DMS53 (cell line): ENCODE measurements around the gene TNFRSF6B.
A peak's percentile ranks its signal among the peaks of the same experiment; 100 is the strongest.

Experiments
- DNase-seq: peaks from one replicate; lab custom pipeline; 2025; lab: John Stamatoyannopoulos, UW

TNFRSF6B gene

DNA sequence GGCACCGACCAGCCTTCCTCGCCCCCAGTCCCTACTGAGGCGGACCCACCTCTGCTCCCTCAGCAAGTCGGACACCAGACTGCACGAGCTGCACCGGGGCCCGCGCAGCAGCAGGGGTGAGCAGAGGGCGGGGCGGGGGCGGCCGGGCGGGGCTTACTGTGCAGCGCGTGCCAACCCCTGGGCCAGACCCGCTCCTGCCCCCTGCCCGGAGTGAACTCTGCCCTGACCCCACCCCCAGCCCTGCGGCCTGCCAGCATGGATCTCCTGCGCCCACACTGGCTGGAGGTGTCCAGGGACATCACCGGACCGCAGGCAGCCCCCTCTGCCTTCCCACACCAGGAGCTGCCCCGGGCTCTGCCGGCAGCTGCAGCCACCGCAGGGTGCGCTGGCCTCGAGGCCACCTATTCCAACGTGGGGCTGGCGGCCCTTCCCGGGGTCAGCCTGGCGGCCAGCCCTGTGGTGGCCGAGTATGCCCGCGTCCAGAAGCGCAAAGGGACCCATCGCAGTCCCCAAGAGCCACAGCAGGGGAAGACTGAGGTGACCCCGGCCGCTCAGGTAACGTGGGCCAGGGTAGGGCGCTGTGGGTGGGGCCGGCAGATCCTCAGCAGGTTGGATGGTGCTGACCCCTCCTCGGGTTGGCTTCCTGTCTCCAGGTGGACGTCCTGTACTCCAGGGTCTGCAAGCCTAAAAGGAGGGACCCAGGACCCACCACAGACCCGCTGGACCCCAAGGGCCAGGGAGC, 41.7 kb downstream of the TNFRSF6B start:
- DNase-seq: peak; percentile 72

GRCh38 chr20:63738687-63739129, 42.3 kb downstream of the TNFRSF6B start:
- peak; percentile 88 for DNase-seq

DNA sequence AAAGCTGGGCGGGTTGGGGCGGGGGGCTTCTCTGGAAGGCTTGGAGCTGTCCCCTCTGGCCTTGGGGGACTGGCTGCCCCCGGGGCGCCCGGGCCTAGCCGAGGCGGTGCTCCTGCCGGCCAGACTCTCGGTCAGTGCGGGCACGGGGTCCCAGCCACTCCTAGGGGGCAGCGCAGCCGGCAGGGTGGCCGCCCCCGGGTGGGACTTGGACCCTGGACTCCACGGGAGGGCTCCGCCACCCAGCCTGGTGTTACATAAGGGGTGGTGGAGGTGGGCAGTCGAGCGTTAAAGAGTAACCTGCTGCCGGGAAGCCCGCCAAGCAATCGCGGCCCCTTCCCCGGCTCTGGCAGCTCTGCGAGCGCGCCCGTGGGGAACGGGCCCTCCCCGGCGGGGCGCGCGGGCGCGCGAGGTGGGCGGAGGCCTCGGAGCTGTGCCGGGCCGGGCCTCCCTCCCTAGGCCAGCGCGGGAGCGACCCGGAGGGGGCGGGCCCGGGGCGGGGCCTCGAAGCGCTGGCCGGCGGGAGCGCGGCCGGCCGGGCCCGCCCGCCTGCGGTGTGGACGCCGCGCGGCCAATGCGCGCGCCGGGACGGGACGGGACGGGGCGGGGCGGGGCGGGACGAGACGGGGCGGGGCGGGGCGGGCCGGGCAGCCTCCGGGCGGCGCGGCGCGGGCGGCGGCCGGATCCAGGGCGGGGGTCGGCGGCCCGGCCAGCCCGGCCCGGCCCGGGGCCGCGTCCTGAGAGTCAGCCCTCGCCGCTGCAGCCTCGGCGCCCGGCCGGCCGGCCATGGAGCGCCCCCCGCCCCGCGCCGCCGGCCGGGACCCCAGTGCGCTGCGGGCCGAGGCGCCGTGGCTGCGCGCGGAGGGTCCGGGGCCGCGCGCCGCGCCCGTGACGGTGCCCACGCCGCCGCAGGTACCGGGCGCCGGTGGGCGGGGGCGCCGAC, 42.9 kb downstream of the TNFRSF6B start, which contains the start of gene SLC2A4RG:
TSS of gene SLC2A4RG (plus strand) at position 647 of the 940 bp plus-strand sequence. CDS start at position 784, 137 bp downstream.
- peak; percentile 94 for DNase-seq

DNA sequence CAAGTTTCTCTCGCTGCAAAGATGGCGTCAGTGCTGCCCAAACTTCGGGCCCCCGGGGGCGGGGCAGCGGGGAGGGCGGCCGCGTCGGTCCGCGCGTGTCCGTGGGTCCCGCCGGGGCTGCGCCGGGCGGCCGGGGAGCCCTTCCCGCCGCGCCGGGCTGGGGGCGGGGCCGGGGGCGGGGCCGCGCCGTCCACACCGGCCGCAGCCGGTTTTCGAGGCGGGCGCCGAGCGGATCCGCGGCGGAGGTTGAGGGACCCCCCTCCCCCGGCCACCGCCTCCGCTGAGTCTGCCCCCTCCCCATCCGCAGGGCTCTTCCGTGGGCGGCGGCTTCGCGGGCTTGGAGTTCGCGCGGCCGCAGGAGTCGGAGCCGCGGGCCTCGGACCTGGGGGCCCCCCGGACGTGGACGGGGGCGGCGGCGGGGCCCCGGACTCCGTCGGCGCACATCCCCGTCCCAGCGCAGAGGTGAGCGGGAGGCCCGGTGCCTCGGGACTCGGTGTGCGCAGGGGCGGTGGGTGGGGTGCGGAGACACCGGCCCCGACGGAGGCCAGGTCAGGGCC, 43.7 kb downstream of the TNFRSF6B start:
- DNase-seq: peak; percentile 78

GRCh38 chr20:63740627-63741353, 44.3 kb downstream of the TNFRSF6B start:
- peak; percentile 90 for DNase-seq

DNA sequence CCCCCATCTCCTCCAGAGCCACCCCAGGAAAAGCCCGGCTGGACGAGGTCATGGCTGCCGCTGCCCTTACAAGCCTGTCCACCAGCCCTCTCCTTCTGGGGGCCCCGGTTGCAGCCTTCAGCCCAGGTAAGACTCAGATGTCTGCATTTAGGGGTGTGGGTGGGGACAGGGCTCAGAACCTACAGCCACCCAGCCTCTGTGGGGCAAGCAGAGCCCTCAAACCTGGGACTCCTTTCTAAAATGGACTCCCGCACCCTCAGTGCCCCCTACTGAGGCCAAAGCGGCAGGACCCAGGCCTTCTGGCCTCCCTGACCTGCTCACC, 44.9 kb downstream of the TNFRSF6B start:
- no peak for DNase-seq

GRCh38 chr20:63741676-63742380, 45.4 kb downstream of the TNFRSF6B start:
- DNase-seq: no peak

DNA sequence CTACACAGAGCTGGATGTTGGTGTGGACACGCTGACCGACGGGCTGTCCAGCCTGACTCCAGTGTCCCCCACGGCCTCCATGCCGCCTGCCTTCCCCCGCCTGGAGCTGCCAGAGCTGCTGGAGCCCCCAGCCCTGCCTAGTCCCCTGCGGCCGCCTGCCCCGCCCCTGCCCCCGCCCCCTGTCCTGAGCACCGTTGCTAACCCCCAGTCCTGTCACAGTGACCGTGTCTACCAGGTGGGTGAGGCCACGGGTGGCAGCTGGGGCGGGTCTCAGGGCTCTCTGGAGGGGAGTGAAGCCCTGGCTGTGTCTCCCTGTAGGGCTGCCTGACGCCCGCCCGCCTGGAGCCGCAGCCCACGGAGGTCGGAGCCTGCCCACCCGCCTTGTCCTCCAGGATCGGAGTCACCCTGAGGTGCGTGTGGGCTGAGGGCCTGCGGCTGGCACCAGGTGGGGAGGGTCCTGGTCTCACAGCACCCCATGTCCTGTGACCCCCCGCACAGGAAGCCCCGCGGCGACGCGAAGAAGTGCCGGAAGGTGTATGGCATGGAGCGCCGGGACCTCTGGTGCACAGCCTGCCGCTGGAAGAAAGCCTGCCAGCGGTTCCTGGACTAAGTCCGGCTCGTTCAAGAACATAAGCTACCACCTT, 46.1 kb downstream of the TNFRSF6B start:
- DNase-seq: no peak

- no peak for DNase-seq
Observed at GRCh38 chr20:63743210-63743970, 46.9 kb downstream of the TNFRSF6B start.

DNA sequence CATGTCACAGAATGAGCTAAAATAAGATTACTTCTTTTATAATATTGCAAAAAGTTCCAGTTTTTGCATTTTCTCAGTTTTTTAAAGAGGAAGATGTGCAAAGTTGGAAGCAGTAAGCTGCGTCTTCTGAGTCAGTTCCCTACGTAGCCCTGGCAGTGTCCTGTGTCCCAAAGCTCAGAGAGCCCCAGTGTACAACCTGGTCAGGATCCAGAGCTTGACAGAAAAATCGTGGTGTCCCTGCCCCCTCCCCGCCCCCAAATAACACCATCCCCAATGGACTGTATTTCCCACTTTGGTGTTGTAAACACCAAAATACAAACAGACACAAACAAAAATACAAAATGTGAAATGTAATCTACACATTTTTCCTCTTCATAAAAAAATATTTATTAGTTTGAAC, 47.7 kb downstream of the TNFRSF6B start:
- DNase-seq: no peak

GRCh38 chr20:63744574-63745423, 48.3 kb downstream of the TNFRSF6B start:
- DNase-seq: no peak

DNA sequence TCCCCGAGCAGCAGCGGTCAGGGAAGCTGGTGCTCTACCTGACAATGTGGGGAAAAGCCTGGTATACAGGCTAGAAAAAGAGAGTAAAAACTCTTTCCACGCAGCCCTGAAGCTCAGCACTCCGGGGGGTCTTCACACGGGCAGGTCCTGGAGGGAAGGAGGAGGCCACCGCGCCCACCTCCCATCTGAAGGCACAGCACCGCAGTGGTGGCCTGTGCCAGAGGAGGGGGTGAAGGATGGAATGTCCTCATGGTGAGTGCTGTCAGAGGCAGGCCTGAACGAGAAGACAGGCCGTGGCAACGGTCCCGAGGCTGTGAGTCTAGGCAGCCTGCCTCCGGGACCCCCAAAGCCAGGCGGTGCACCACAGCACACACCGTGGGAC, 49.0 kb downstream of the TNFRSF6B start:
- DNase-seq: no peak

DNA sequence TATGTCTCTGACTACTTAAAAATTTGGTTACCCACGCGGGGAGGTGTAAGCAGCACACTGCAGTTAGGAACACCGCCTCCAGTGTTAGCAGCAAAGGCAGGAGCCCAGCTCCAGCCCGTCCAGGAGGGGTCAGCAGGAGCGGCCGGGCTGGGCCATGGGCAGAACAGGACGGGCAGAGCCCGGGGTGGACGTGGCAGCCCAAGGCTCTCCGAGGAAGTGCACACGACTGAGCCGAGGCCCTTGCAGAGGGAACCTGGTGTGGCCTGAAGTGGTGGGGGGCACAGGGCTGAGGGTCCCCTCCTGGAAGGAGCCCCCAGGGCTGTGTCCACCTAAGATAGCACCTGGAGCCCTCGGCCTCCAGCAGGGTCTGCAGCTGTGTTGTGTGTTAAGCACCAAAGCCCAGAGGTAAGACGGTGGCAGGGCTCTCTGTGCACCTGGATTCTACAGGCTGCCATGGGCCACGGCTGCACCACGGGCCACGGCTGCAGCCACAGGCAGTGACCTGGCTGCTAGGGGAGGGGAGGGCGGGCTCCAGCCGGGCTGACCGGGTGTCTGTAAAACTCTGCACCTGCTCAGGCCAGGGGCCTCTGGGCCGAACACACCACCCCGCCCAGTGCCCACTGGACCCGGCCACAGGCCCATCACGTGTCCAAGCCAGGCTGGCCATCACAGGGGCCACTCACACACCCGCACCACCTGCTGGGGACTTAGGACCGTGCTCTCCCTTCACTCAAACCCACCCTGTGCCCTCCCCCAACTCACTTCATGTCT, 49.7 kb downstream of the TNFRSF6B start:
- DNase-seq: no peak

- DNase-seq: no peak
Observed at GRCh38 chr20:63746751-63747315, 50.4 kb downstream of the TNFRSF6B start.

- no peak for DNase-seq
Observed at GRCh38 chr20:63747622-63748069, 51.2 kb downstream of the TNFRSF6B start.
